Stimulated activated effector memory CD8-positive, alpha-beta T cell treated with anti-CD3 and anti-CD28 coated beads, Interleukin-12 subunit alpha, Interleukin-12 subunit beta, amount 100 ng/mL, for 72 hours (primary cell): ENCODE data around the gene LMF2.

Source experiments
- ATAC-seq: fragments of 150-1000 bp; cut with Tn5 transposase; 2 replicates; pipeline ENCODE4 v1.10.0; 2021
- DNase-seq, 2 donors: peaks; one replicate each; pipeline ENCODE4 v3.0.0; 2021 to 2022; ENCODE audit warnings: low spot score in 2 of 2
- H3K27ac Mint-ChIP-seq: one replicate; pipeline ENCODE4 v1.8.0; 2022; ENCODE audit warnings: mild to moderate bottlenecking, mixed read lengths
- H3K36me3 Mint-ChIP-seq: one replicate; pipeline ENCODE4 v1.8.0; 2022; ENCODE audit warnings: mild to moderate bottlenecking, mixed read lengths
- H3K4me1 Mint-ChIP-seq: one replicate; pipeline ENCODE4 v1.8.0; 2022; ENCODE audit warnings: mixed read lengths
- H3K4me3 Mint-ChIP-seq: one replicate; pipeline ENCODE4 v1.8.0; 2022; ENCODE audit warnings: mild to moderate bottlenecking, mixed read lengths
- H3K9me3 Mint-ChIP-seq: one replicate; pipeline ENCODE4 v1.8.0; 2022; ENCODE audit warnings: mixed read lengths

Gene LMF2

GRCh38 chr22:50486561-50487289, 20.8 kb downstream of the LMF2 start, which contains the start of gene MIOX:
Gene MIOX, plus strand, starts transcription at chr22:50486859. Its CDS starts 39 bp downstream, at chr22:50486898.
- Mint-ChIP-seq H3K4me1 (peaks cover 8% of the 10 kb centered on the region), H3K27ac (peak within 1 kb of the TSS; percentile 7), H3K9me3 (no peaks in the 10 kb centered on the region), H3K4me3 (no peak within 1 kb of the TSS), H3K36me3 (no peaks in the 10 kb centered on the region)
- DNase-seq (no peak), ATAC-seq (peak; percentile 5)

- DNase-seq (no peak), ATAC-seq (no peak)
- no peaks in the 10 kb centered on the region for H3K9me3 Mint-ChIP-seq
- H3K27ac Mint-ChIP-seq = peak overlapping the region; percentile 7
- no peaks in the 10 kb centered on the region for H3K4me1 Mint-ChIP-seq
- H3K36me3 Mint-ChIP-seq = no peaks in the 10 kb centered on the region
- H3K4me3 Mint-ChIP-seq = no peak overlapping the region
These were observed 22.0 kb downstream of the LMF2 start for GRCh38 chr22:50485221-50486131.

GRCh38 chr22:50483977-50484853, 23.3 kb downstream of the LMF2 start:
- Mint-ChIP-seq H3K27ac (no peak overlapping the region), H3K4me1 (peaks cover 10% of the 10 kb centered on the region), H3K9me3 (no peaks in the 10 kb centered on the region), H3K4me3 (no peak overlapping the region), H3K36me3 (no peaks in the 10 kb centered on the region)
- ATAC-seq (no peak), DNase-seq (no peak)

GRCh38 chr22:50483556-50483955, 23.9 kb downstream of the LMF2 start:
- ATAC-seq = no peak
- no peaks in the 10 kb centered on the region for H3K36me3 Mint-ChIP-seq

GRCh38 chr22:50483106-50483505, 24.4 kb downstream of the LMF2 start:
- peak overlapping the region; percentile 69 for H3K4me3 Mint-ChIP-seq
- no peak for ATAC-seq
- H3K27ac Mint-ChIP-seq = no peak overlapping the region

More at GRCh38 chr22:50483556-50483955, 23.9 kb downstream of the LMF2 start:
- DNase-seq = no peak
- Mint-ChIP-seq H3K9me3 (no peaks in the 10 kb centered on the region), H3K4me3 (no peak overlapping the region), H3K27ac (no peak overlapping the region), H3K4me1 (peaks cover 10% of the 10 kb centered on the region)

GRCh38 chr22:50482107-50483074, 25.1 kb downstream of the LMF2 start:
- Mint-ChIP-seq H3K36me3 (no peaks in the 10 kb centered on the region), H3K4me3 (peak overlapping the region; percentile 69), H3K27ac (peak overlapping the region; percentile 82), H3K9me3 (no peaks in the 10 kb centered on the region), H3K4me1 (peaks cover 11% of the 10 kb centered on the region)
- no peak for ATAC-seq
- DNase-seq = no peak

More at GRCh38 chr22:50483106-50483505, 24.4 kb downstream of the LMF2 start:
- H3K9me3 Mint-ChIP-seq = no peaks in the 10 kb centered on the region
- H3K4me1 Mint-ChIP-seq = peaks cover 10% of the 10 kb centered on the region
- no peak for DNase-seq
- no peaks in the 10 kb centered on the region for H3K36me3 Mint-ChIP-seq

GRCh38 chr22:50481440-50482106, 25.9 kb downstream of the LMF2 start, which contains the start of gene ADM2:
Gene ADM2, plus strand, starts transcription at chr22:50481543. Its CDS starts 305 bp downstream, at chr22:50481848.
- Mint-ChIP-seq H3K4me1 (peaks cover 17% of the 10 kb centered on the region), H3K4me3 (peak within 1 kb of the TSS; percentile 69), H3K9me3 (no peaks in the 10 kb centered on the region), H3K27ac (peak within 1 kb of the TSS; percentile 82), H3K36me3 (no peaks in the 10 kb centered on the region)
- ATAC-seq (peak; percentile 77), DNase-seq (peak; percentile 58 to 81)

GRCh38 chr22:50481045-50481439, 26.5 kb downstream of the LMF2 start:
- H3K36me3 Mint-ChIP-seq = peaks cover 4% of the 10 kb centered on the region
- peak overlapping the region; percentile 63 for H3K4me3 Mint-ChIP-seq
- peaks cover 17% of the 10 kb centered on the region for H3K4me1 Mint-ChIP-seq
- ATAC-seq = no peak
- no peak for DNase-seq
- peak overlapping the region; percentile 32 for H3K27ac Mint-ChIP-seq
- no peaks in the 10 kb centered on the region for H3K9me3 Mint-ChIP-seq

- DNase-seq (no peak), ATAC-seq (no peak)
- peak overlapping the region; percentile 63 for H3K4me3 Mint-ChIP-seq
- H3K36me3 Mint-ChIP-seq = peaks cover 5% of the 10 kb centered on the region
- no peak overlapping the region for H3K27ac Mint-ChIP-seq
- peaks cover 17% of the 10 kb centered on the region for H3K4me1 Mint-ChIP-seq
- no peaks in the 10 kb centered on the region for H3K9me3 Mint-ChIP-seq
These were observed 27.8 kb downstream of the LMF2 start for GRCh38 chr22:50479721-50480120.

GRCh38 chr22:50477923-50478322, 29.6 kb downstream of the LMF2 start:
- Mint-ChIP-seq H3K27ac (peak overlapping the region; percentile 33), H3K4me3 (no peak overlapping the region), H3K9me3 (no peaks in the 10 kb centered on the region)

GRCh38 chr22:50476868-50477267, 30.6 kb downstream of the LMF2 start:
- DNase-seq (no peak), ATAC-seq (no peak)
- peak overlapping the region; percentile 88 for H3K4me3 Mint-ChIP-seq
- H3K9me3 Mint-ChIP-seq = no peaks in the 10 kb centered on the region
- H3K27ac Mint-ChIP-seq = peak overlapping the region; percentile 33
- H3K4me1 Mint-ChIP-seq = peaks cover 40% of the 10 kb centered on the region
- H3K36me3 Mint-ChIP-seq = peaks cover 13% of the 10 kb centered on the region

More at GRCh38 chr22:50477923-50478322, 29.6 kb downstream of the LMF2 start:
- ATAC-seq (no peak), DNase-seq (no peak)
- peaks cover 30% of the 10 kb centered on the region for H3K4me1 Mint-ChIP-seq
- peaks cover 13% of the 10 kb centered on the region for H3K36me3 Mint-ChIP-seq

- peaks cover 53% of the 10 kb centered on the region for H3K4me1 Mint-ChIP-seq
- peaks cover 13% of the 10 kb centered on the region for H3K36me3 Mint-ChIP-seq
- DNase-seq = no peak
- H3K4me3 Mint-ChIP-seq = peak overlapping the region; percentile 88
- ATAC-seq = no peak
- H3K27ac Mint-ChIP-seq = peak overlapping the region; percentile 71
- no peaks in the 10 kb centered on the region for H3K9me3 Mint-ChIP-seq
These were observed 31.9 kb downstream of the LMF2 start for GRCh38 chr22:50475652-50476002.
